DMS 273 (cell line): Measurements from ENCODE around the gene ANO2.
A peak's percentile ranks its signal among the peaks of the same experiment; 100 is the strongest.
"Not testable (repeated sequence)": the region's sequence is repeated elsewhere in the genome, so short reads cannot be mapped to it uniquely, and the experiment has no call there.

Source experiments
- DNase-seq: peaks from one replicate; lab custom pipeline; 2025; ENCODE audit not compliant: unreplicated experiment; lab: John Stamatoyannopoulos, UW

ANO2 gene

GRCh38 chr12:5840944-5841343 is 104.1 kb downstream of the ANO2 start:
- DNase-seq: no peak

DNA sequence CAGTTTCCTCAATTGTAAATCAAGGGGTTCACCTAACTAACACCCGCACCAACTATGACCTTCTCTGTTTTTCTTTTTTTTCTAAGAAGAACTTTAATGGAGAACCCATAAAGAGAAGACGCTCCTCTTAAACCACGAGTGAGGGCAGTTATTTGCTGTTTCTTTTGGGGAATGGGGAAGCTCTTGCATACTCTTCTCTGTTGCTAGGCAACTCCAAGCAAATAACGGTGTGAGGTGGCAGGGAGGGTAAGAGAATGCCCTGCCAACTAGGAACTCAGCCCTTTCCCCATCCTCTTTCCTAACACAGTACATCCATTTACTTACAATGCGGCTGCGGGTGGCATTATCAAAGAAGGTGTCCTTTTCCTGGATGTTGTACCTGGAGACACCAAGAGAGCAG is 114.9 kb downstream of the ANO2 start:
- no peak for DNase-seq

GRCh38 chr12:5827591-5827990 is 117.5 kb downstream of the ANO2 start:
- DNase-seq: no peak

DNA sequence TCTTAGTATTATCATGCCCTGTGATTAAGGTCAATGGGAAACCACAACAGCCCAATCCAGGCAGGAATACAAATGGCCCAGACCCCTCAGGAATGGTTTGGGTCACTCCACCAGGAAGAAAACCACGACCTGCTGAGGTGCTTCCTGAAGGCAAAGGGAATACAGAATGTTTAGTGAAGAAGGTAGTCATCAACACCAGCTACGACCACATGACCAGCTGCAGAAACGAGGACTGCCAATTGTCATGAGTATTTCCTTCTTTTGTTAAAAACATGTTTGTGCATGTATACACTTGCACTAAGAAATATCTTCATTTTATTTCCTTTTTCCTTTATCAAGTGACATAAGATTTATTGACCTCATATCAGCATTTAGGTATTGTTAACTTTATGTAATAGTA is 119.3 kb downstream of the ANO2 start:
- not testable (repeated sequence) for DNase-seq

DNA sequence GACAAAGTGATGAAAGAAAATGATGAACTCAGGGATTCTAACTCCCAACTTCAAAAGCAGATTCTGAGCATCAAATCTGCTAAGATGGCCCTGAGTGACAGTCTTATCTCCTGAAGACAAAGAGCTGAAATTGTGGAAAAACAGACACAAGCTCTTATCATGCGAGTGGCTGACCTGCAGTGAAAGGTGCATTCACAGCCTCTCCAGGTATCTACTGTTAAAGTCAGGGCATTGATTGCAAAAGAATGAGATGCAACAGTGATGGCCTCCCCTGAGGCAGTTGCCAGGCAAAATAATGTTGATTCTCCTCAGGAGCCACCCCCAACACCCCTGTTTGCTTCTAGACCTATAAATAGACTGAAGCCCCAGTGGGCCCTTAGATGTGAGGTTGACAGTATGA is 126.2 kb downstream of the ANO2 start:
- DNase-seq: not testable (repeated sequence)

DNA sequence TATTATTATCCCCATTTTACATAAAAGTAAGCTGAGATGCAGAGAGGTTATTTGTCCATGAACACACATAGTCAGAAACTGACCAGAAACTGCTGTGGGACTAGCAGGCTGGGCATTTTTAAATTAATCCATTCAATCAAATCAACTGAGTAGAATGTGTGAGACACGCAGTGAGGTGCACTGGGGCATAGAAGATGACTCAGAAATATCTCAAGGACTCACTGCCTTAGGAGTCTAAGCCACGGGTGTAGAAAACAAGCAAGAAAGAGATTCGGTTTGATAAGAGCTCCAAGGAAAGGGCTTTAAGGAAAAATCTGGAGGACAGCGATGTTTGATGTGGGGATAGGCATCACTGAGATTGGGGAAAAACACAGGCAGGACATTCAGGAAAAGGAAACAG is 127.8 kb downstream of the ANO2 start:
- DNase-seq: no peak

DNA sequence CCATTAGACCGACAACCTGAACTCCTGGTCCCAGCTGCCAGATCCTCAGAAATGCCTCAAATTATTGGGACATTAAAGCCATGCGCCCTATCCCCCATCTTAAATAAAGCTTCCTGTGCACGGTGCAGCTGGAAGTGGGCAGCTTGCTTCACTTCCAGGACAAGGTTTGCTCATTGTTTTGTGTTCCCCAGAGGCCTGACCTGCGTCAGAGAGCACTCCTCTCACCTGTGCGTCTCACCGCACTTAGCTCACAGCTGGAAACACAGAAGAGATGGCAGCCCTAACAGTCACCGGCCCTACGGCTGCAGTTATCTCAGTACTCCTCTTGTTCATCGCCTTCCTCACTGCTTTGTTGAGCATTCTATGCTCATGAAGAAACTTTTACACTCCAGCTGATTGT is 135.5 kb downstream of the ANO2 start:
- no peak for DNase-seq

- DNase-seq: no peak
Observed at GRCh38 chr12:5808981-5809380, 136.1 kb downstream of the ANO2 start.

GRCh38 chr12:5807514-5808219 is 137.4 kb downstream of the ANO2 start:
- DNase-seq: no peak

GRCh38 chr12:5807090-5807414 is 138.0 kb downstream of the ANO2 start:
- no peak for DNase-seq

DNA sequence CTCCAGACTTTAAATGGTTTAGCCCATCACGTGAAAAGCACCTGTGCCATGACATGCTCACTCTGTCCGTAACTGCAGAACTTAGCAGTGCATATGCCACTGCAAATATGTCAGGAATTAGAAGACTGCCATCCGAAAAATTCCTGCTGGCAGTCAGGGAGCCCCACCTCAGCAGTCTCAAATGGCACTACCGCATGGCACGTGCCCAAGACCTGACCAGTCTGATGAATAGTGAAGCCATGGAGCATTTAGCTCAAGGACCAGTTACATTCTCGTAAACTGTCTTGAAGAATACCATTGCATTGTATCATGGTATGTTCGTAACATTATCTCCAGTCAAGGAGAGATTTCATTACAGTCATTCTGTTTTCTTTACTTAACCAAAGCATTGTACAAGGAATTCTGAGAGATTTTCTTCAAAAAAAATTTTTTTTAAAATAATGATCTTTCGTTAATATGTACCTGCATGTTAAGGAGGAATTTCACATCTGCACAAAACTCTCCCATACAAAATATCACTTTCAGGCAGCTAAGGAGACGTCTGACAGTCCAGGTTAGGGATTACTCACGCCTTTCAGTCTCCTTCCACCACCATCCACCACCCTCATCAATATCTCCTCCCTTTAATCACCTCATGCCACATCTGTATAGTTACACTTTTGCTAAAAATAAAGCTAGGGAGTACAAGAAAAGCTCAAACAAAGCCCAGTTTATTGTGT is 138.5 kb downstream of the ANO2 start:
- no peak for DNase-seq

- DNase-seq: no peak
Observed at GRCh38 chr12:5803532-5803931, 141.5 kb downstream of the ANO2 start.

DNA sequence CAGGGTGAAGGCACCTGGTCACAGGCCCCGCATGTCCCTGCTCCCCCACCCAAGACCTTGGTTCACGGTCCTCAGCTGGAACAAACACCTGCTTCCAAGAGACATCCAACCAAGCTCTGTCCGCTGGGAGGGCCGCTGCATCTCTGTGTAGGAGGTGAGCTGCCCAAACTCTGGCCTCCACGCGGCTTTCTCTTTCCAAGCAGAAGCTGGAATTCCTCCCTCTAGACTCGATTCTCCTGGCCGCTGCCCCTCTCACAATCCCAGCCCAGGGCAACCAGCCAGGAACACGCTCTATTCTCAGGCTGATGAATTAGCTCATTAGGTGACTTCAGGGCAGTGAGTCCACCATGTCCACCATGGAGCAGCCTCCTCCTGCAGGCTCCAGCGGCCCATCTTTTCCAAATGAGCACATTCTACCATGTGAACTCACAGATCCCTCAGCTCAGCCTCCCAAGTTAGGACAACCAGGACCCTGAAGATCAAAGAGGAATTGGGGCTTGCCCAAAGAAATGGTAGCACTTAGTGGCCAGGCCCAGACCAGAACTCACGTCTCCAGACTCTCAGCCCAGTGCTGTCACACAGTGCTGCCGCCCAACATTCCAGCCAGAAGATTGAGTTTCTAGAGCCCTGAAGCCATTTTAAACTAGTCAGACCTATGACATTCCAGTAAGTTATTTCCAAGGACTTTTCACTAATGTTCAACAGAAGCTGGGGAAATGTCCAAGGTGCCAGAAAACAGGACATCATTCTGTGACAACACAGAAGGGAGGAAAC is 146.6 kb downstream of the ANO2 start:
- DNase-seq: no peak

DNA sequence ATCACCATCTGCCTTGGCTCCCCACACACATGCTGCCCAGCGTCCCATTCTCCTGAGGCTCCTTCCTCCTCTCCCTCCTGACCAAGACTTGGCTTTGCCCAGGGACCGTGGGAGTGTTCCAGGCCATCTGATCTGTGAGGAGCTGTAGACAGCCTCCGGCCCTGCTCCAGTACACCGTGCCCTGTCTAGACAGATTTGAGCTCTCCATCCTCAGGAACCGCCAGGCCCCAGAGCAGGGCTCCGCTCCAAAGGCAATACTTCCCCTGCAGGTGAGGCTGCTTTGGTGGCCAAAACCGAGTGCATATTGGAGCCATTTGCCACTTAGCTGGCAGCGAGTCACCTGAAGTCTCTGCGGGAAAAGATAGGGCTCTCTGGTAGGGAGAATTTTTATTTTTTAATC is 147.4 kb downstream of the ANO2 start:
- DNase-seq: no peak

DNA sequence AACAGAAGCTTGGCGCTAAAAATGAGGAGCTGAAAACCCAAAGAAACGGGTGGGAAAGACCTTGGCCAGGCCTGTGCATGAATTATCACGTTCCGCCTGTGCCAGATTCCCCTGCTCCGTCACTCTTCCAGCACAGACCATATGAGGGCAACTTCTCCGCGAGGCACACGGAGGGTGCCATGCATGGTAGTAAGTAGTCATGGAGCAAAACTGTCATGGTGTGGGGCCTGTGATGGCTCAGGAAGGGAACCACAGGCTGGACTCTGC is 148.2 kb downstream of the ANO2 start:
- no peak for DNase-seq

- DNase-seq: peak; percentile 31
Observed at GRCh38 chr12:5796171-5796958, 148.7 kb downstream of the ANO2 start.

DNA sequence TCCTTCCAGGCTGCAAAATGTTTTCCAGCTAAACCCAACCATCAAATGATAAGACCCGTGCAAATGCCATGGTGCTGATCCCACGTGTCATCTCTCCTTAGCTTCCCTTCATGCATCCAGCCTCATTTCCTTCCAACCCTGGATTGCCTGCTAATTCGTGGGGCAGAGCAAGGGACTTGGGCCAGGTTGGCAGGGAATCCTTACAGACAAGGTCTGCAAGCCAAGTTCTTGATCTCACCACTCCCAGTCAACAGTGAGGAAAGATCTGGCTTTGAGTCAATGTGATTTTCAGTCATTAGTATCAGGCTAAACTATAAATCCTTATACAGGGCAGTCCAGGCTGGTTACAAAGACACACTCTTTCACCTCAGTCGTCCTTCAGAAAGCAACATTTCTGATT is 150.9 kb downstream of the ANO2 start:
- DNase-seq: no peak

DNA sequence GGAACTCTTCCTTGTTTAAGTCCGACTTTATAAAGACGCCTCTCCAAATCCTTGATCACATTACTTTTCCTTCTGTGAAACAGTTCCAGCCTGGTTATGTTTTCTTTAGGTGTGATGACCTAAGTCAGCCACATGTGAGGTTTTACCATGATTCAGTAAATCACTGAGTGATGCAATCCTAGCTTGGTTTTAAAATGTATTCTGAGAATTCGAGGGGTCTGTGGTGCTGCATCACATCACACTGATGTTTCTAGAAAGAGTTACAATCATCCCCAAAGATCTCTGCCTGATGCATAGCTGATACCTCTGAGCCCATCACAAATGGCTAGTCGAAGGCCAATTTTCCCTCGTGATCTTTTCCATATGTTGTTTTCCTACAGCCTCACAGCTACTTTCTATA is 152.7 kb downstream of the ANO2 start:
- DNase-seq: no peak

DNA sequence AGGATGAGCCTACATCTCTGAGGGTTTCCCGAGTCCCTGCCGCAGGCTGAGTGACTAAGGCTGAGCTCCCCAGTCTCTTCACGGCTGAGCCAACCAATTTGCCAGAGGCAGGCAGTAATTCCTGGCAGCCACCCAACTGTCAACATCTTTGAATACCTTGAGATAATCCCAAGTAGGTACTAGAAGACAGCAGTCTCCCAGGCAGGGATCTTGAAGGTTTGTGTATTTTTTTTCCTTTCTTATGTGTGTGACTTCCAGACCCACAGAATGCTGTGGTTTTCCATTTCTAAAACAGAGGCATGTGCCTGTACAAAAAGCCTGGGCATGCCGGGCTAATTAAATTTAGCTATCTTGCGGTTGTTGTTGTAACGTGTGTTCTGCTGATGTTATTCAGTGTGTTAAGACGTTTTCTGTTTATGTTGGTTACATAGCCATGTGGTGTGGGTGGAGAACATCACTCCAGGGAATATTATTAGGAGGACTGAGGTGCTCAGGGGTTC is 155.5 kb downstream of the ANO2 start:
- DNase-seq: no peak

GRCh38 chr12:5787828-5788227 is 157.2 kb downstream of the ANO2 start:
- DNase-seq: no peak

GRCh38 chr12:5785601-5786000 is 159.5 kb downstream of the ANO2 start:
- no peak for DNase-seq
